HG03439 (cell line): ENCODE measurements around the gene DDTL.
"Not testable (repeated sequence)": the region's sequence is repeated elsewhere in the genome, so short reads cannot be mapped to it uniquely, and the experiment has no call there.

Source experiments
- ATAC-seq: cut with Tn5 transposase; IDR thresholded peaks from one replicate; pipeline ENCODE4 v1.9.1; 2021; ENCODE audit warnings: mild to moderate bottlenecking, moderate library complexity; ENCODE audit not compliant: unreplicated experiment

DDTL gene

DNA sequence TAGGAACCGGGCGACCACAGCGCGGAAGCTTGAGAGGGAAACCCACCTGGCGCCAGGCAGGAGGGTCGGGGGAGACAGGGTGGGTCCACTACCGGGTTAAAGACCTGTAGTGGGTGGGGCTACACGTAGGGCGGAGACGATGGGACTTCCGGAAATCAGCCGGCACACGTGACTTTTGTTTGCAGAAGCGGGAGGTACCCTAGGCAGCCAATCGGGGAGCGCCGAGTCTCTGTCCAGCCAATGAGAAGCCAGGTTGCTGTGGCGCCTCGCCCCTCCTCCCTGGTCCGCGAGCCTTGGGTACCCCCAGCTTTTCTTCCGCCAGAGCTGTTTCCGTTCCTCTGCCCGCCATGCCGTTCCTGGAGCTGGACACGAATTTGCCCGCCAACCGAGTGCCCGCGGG lies at the start of gene DDTL:
Gene DDTL, plus strand, starts transcription at position 321 of the 400 bp plus-strand sequence. Its CDS starts 27 bp downstream, at position 348.
- ATAC-seq, result peak; percentile 91

DNA sequence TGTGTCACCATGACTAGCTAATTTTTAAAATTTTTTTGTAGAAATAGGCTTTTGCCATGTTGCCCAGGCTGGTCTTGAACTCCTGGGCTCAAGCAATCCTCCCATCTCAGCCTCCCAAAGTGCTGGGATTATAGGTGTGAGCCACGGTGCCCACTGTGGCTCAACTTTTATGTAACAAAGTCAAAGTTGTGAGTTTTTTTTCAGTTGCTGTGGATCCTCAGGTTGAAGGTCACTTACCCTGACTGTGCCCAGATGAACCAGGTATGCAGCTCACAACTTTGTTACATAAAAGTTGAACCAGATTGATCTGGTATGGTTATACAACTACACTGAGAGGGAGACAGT lies 46.4 kb upstream of the DDTL start:
- ATAC-seq, result not testable (repeated sequence)

DNA sequence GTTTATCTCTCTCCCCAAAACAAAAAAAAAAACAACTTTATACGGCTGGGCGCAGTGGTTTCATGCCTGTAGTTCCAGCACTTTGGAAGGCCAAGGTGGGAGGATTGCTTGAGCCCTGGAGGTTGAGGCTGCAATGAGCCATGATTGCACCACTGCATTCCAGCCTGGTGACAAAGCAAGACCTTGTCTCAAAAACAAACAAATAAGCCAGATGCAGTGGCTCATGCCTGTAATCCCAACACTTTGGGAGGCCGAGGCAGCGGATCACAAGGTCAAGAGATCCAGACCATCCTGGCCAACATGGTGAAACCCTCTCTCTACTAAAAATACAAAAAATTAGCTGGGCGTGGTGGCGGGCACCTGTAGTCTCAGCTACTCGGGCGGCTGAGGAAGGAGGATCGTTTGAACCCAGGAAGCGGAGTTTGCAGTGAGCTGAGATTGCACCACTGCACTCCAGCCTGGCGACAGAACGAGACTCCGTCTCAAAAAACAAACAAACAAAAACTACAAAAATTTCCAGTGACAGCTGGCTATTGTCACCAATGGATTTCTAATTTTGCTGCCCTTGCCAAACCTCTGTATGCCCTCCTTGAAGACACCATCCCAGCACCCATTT lies 45.0 kb upstream of the DDTL start:
- ATAC-seq, result not testable (repeated sequence)

DNA sequence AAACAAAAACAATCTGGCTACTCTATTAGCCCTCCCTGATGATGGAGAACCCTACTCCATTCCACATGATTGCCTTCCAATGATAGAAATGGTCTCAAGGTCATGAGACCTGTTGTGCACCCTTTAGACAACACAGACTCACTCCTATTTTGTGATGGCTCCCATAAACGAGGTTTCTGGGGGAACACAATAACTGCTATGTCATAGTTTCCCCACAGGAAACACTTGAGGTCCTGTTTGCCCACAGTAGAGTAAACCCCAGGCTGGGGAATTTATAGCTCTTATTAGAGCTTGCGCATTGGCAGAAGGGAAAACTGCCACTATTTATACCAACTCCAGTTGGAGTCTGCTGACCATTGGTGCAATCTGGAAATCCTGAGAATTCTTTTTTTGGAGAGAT lies 43.8 kb upstream of the DDTL start:
- ATAC-seq, result no peak

DNA sequence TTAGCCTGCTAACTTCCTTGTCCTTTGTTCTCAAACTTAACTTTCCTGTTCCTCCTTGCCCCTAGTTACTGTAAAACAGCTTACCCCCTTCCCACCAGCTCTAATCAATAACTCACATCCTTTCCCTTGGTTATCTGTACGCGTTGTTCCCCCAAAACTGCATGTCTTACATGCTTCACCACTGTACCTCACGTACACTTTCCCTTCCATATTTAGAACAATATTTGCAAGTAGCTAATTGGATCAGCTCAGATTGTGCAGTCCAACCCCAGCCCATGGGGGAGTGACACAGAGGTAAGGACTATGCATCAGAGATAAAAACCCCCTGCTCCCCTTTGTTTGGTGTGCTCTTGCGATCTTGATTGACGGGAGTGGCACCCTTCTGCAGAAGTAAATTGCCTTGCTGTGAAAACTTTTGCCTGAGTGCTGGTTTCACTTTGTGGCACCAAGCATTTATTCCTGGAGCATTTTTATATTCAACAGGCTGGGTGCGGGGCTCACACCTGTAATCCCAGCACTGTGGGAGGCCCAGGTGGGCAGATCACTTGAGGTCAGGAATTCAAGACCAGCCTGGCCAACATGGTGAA lies 41.6 kb upstream of the DDTL start:
- no peak for ATAC-seq

DNA sequence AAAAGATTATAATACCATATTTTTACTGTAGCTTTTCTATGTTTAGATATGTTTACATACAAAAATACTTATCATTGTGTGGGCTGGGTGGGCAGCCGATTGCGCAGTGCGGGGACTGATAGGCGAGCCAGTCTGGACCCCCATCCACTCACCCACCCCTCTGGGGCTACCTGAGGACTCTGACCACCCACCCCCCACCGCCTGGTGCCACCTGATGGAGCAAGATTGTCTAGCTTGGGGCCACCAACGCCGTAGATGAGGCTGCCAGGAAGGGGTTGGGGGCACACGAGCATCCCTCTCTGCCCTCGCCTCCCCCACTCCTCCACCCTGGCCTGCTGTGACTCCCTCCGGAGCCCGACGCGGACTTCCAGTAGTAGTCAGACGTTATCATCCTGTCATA lies 40.1 kb upstream of the DDTL start:
- ATAC-seq, result no peak

DNA sequence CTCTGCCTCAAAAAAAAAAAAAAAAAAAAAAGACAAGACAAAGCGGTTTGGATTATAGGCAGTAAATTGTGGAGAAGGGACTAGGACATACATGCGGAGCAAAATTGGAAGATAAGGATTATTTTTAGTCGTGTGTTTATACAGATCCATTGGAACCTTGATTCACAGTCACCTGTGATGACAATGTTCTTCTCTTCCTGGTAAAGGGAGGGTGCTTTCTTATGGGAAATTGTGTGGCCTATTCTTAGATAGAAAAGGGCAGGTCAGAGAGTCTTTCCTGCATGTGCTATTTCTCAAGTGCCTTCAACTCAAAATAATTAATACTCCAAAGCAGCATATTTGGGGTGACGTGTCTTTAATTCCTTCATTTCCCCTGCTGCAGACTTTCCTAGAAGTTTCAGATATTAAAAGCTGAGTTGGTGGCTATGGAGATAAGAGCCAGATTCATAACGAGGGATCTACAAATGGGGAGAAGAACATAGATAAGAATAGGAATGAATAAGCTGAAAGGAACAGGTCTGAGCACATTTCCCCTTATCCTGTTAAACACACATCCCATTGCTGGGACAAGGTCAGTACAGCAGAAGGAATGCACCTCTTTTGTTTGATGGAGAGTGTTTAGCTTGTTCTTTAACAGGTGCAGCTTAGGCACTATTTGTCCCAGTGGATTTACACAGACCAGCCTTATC lies 28.2 kb upstream of the DDTL start:
- no peak for ATAC-seq

DNA sequence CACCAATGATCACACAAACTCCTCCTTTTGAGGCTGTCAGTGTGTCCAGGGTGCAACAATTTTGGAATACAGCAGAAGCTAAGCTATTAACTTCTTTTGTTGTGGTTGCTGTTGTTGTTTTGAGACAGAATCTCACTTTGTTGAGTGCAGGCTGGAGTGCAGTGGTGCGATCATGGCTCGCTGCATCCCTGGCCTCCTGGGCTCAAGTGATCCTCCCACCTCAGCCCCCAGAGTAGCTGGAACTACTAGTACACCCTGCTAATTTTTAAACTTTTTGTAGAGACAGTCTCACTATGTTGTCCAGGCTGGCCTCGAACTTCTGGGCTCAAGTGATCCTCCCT lies 27.7 kb upstream of the DDTL start:
- no peak for ATAC-seq

DNA sequence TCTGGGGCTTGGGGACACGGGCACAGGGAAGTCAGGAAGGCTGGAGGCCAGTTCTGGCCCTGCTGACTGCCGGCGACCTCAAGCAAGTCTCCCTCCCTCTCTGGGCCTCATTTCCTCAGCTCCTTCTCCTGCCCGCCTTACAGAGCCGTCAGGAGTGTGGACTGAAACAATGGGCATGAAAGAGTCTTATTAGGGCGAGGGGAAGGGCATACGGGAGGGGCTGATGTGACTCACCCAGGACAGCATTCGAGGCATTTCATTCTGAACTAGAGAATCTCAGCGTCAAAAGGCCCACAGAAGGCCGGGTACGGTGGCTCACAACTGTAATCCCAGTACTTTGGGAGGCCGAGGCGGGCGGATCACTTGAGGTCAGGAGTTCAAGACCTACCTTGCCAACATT lies 26.5 kb upstream of the DDTL start:
- ATAC-seq, result not testable (repeated sequence)

DNA sequence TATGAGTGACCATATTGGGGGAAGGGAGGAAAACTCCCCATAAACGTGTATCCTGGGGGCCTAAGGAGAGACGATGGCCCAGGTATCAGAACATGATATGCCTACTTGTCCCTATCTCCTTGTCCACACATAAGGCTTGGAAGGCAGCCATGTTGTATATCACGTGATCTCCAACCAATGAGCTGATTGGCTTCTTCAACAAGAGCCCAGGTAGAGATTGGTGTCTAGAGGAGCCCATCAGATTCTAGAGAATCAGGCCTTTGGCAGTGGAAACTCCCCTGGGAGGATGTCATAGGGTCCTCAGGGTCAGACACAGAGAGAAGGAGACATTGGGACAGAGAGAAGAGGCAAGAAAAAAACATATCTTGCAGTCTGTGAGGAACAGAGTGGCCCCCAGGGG lies 19.3 kb upstream of the DDTL start:
- ATAC-seq, result not testable (repeated sequence)

DNA sequence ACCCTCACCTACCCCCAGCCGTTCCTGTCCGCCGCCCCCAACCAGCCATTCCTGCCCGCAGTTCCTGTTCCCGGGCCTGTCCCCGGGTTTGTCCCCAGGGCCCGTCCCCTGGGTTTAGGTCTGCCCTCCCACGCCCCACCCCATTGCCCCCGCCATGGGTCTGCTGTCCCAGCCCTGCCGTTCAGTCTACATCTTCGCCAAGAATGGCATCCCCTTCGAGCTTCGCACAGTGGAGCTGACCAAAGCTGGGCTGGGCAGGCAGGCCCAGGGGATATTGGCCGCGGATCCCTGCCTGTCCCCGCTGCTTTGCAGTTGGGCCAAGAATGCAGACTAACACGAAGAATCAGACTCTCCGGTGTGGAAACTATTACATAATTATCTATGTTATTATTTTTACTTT lies 16.9 kb upstream of the DDTL start:
- not testable (repeated sequence) for ATAC-seq

DNA sequence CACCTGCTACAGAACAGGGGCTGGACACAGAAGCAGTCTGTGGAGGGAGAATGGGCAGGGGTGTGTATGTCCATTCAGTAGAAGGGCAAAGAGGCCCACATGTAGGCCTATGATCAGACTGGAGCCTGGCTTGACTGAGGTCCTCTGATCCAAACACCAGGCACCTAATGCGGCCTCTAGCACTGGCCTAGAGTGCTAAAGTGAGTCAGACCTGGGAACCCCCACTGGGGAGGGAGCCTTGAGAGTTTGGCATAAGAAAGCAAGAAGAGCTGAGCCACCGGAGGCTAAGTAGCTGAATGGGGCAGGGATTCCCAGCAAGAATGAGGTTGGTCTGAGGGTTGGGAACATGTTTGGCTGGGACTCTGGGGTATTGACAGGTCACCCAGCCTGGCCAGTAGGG lies 15.3 kb upstream of the DDTL start:
- not testable (repeated sequence) for ATAC-seq

DNA sequence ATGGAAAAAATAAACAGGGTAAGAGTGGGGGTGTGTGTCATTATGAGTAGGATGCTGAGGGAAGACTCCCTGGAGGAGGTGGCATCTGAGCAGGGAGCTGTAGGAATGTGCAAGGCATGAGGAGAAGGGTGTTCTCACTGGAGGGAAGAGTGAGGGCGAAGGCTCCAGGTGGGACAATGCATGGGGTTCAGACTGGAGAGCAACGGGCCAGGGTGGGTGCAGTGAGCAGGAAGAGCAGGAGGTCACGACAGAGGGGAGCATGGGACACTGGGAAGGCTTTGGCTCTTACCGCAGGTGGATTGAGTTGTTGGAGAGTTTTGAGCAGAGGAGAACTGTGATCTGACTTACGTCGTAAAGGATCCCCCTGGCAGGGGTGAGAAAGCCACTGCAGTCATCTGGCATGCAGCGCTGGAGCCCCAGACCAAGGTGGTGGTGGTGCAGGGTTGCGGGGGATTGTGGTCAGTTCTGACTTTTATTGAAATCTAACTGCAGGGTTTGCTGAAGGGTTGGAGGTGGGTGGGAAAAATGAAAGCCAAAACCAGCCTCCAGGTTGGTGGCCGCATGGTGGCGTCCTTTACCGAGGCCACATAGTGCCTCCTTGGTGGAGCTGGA lies 13.8 kb upstream of the DDTL start:
- not testable (repeated sequence) for ATAC-seq

DNA sequence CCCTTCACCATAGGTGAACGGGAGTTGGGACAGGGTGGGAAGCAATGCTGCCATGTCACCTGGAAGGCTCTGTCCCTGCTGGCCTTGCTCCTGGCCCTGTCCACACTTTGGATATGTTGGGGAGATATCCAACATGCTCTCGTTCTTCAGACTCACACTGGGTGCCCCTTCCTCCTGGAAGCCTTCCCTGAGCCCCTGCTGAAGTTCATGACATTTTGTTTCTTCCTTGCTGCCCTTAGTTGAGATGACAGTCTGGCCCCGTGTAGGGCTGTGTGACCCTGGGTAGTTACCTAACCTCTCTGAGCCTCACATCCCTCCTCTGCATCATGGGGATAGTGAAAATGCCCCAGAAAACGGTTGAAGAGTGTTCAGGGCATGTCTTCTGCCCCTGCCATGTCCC lies 13.2 kb upstream of the DDTL start:
- not testable (repeated sequence) for ATAC-seq

DNA sequence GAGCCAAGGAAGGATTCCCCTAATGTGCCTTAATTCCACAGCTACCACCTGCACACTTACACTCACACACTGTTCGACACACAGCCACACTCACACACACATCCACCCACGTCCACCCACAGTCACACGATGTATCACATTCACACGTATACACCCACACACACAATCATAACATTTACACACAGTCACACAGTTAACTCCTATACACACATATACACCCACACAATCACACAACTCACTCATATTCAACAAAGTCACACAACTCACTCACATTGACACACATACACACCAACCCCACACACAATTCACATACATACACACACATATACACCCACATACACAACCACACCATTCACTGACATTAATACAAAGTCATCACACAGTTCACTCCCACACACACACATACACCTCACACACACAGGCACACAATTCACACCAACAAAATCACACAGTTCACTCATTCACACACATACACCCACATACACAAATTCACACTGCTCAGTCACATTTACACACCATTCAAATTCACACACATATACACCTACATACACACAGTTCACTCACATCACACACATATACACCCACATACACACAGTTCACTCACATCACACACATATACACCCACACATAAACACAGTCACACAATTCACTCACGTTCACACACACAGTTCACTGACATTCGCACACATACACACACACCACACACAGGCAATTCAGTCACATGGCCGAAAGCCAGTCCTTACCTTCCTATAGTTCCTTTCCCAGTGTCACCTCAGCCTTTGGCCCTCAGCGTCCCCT lies 12.3 kb upstream of the DDTL start:
- not testable (repeated sequence) for ATAC-seq

DNA sequence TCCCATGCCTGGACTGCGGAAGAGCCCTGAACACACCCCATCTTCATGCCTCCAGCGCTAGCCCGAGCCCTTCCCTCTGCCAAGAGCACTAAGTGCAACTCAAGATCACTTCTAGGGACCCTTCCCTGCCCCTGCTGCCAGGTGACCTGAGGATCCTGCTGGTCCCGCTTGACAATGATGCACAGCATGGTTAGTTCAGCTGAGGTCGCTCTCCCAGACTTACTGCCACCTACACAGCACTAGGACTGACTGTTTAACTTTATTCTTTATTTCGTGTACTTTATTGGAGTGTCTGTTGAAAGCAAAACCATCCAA lies 11.7 kb upstream of the DDTL start:
- not testable (repeated sequence) for ATAC-seq

DNA sequence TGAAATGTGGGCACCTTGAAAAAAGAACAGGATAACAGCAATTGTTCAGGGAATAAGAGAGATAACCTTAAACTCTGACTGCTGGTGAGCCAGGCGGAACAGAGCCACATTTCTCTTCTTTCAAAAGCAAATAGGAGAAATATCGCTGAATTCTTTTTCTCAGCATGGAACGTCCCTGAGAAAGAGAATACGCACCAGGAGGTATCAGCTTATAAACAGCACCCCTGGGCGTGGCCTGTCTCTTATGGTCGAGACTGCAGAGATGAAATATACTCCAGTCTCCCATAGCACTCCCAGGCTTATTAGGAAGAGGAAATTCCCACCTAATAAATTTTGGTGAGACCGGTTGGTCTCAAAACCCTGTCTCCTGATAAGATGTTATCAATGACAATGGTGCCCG lies 10.8 kb upstream of the DDTL start:
- ATAC-seq, result not testable (repeated sequence)

DNA sequence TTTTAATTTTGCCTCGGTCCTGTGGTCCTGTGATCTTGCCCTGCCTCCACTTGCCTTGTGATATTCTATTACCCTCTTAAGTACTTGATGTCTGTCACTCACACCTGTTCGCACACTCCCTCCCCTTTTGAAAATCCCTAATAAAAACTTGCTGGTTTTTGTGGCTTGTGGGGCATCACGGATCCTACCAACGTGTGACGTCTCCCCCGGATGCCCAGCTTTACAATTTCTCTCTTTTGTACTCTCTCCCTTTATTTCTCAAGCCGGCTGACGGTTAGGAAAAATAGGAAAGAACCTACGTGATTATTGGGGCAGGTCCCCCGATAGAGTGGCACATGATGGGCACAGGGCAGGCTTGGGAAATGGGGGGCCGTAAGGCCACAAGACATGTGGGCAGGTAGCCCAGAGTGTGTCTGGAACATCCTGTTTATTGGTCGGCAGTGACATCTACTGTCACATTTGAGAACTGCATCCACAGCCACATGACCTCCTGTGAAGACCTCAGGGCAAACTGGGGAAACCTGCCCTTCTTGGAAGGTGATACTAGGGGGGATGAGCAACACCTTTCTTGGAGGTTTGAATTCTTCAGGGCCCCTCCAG lies 10.3 kb upstream of the DDTL start:
- peak; percentile 59 for ATAC-seq

DNA sequence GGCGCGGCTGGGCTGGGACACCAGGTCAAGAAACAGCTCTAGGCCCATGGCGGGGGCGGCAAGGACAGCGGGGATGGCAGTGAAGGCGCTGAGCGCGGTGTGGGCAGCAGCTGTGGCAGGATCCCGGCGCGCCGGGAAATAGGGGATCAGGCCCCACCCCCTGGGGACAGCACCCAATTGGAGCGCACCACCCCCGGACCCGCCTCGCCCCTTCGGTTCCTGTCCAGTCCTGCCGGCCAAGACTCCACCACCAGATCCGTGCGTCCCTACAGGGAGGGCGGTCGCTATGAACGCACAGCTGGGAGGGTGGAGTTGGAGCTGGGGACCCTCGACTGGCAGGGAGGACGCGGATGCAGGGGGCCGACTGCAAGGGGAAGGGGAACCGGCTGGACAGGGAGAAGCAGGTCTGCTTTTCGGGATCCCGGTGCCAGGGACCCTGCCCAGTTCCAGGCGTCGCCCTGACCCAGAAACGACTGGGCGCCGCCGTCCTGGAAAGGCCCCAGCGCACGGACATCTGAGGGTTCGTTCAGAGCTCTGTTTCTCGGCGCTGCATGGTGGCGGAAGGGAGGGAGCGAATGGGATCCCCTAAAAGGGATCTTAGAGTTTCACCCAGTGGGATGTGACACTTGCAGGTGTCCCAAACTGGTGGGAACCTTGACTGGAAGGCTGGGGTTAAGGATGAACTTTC lies 5.5 kb upstream of the DDTL start, which contains the start of gene GSTT2B:
Gene GSTT2B, minus strand, starts transcription at position 112 of the 688 bp plus-strand sequence. Its CDS starts 64 bp downstream, at position 48.
- not testable (repeated sequence) for ATAC-seq

DNA sequence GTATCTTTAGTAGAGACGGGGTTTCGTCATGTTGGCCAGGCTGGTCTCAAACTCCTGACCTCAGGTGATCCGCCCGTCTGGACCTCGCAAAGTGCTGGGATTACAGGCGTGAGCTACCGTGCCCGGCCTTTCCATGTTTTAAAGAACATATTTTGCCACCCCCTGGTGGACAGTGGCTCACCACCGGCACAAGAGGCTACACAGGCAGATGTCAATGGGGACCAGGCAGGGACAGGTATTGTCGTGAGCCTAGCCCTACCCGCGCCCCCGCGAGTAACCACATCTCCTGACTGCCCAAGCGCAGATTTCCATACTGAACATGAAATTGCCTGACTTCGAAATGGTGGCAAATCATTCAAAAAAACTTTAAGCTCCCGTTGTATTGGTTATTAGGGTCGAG lies 594 bp upstream of the DDTL start:
- ATAC-seq, result peak; percentile 34
